Epithelial cell of esophagus (primary cell): ENCODE measurements around the gene TNFAIP8L3.

Source experiments
- DNase-seq: peaks from one replicate; pipeline ENCODE4 v3.0.0; 2010; ENCODE audit warnings: low read depth
- H3K4me3 ChIP-seq: 2 replicates; pipeline ENCODE4 v1.5.1; 2011; ENCODE audit warnings: mild to moderate bottlenecking, low read length, control low read depth
- CTCF ChIP-seq: IDR thresholded peaks from 2 replicates; pipeline ENCODE4 v1.5.1; 2011; ENCODE audit warnings: low read depth, mild to moderate bottlenecking, low read length, control low read depth, inconsistent platforms; ENCODE audit not compliant: insufficient read depth; ENCODE audit errors: missing control alignments

Gene TNFAIP8L3

DNA sequence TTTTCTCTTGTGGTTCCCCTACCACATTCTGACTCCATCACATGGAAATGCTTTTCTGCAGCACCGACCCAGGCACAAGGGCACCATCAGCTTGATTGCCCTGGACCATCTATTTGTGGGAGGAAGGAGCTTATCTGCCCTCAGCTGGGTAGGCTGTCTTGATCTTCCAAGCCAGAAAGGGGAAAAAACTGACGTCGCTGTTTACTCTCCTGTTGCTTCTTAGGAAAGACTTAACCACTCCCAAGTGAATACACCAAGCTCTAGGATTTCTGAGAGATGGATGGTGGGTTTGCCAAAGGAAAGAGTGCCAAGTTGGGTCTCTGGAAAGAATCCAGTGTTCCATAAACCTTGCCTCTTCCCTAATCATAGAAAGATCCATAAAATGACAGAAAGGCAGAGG is 4.0 kb downstream of the TNFAIP8L3 start:
- H3K4me3 ChIP-seq: no peak overlapping the region
- TF ChIP-seq CTCF: no peak
- no peak for DNase-seq

GRCh38 chr15:51089699-51090453 is 4.8 kb downstream of the TNFAIP8L3 start:
- peak; percentile 30 for DNase-seq
- no peak overlapping the region for H3K4me3 ChIP-seq
- no peak for TF ChIP-seq CTCF

- DNase-seq: no peak
- no peak overlapping the region for H3K4me3 ChIP-seq
- TF ChIP-seq CTCF: no peak
Observed at GRCh38 chr15:51089041-51089440, 5.7 kb downstream of the TNFAIP8L3 start.

- no peak for TF ChIP-seq CTCF
- no peak overlapping the region for H3K4me3 ChIP-seq
- DNase-seq: no peak
Observed at GRCh38 chr15:51088585-51088984, 6.1 kb downstream of the TNFAIP8L3 start.

GRCh38 chr15:51087513-51087912 is 7.2 kb downstream of the TNFAIP8L3 start:
- DNase-seq: no peak
- no peak overlapping the region for H3K4me3 ChIP-seq
- no peak for TF ChIP-seq CTCF

- no peak for DNase-seq
- TF ChIP-seq CTCF: no peak
Observed at GRCh38 chr15:51086409-51086808, 8.3 kb downstream of the TNFAIP8L3 start.

DNA sequence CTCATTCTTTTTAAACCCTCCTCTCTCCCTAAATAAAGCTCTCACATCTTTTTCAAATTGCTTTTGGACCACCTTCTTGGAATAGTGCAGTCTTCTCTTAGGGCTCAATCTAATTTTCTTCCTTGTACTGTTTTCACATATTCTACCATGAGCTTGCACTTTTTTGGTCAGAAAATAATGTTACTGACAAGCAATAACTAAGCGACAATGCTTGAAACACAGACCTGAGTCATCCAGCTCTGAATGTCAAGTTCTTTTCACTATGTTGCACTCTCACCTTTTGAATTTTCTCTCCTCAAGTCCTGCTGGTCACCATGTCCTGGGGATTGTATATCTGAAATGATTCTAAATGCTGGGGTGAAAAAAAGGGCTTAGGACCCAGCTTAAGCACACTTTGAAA is 8.9 kb downstream of the TNFAIP8L3 start:
- DNase-seq: no peak
- TF ChIP-seq CTCF: no peak
- no peak overlapping the region for H3K4me3 ChIP-seq

More at GRCh38 chr15:51086409-51086808, 8.3 kb downstream of the TNFAIP8L3 start:
- H3K4me3 ChIP-seq: no peak overlapping the region
